ENCODE results near the gene IKZF3. TPM values are rescaled to one million over a fixed set of nuclear protein-coding genes. Genes with fewer than 3 reads are reported as not detected.

IKZF3 gene
- total and polyA plus RNA-seq, 10 of the 15 experiments (the other 5 are each of a cell fraction or from before 2014, with no cell fraction given), result 5.5 to 98.2 (median 47.6) TPM

DNA sequence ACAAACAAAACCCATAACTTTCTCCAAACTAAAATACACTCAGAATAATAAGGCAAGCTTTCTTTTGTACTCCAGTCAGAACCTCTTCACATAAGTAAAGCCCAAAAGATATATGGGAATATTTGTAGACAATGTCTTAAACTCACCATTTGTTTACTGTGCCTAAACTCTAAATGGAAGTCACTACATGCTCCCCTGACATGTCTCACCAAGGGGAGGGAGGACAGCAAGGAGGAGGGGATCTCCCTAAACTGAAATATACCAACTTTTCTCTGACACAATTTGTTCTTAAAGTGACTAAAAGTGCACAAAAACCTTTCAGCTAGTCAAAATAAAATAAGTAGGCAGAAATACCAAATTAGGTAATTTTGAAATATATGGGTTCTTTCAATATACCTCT lies 87.9 kb downstream of the IKZF3 start:
- Histone ChIP-seq H3K4me2 (ENCODE audit: control insufficient read depth, insufficient read depth) (peak overlapping the region; percentile 93), H3K4me3 (peak overlapping the region; percentile 79), H3K27me3 (replicated peaks in 1 of 2; ENCODE audit: control insufficient read depth in 2 of 2, insufficient read depth in 2 of 2, low read length in 1 of 2) (no peaks in the 10 kb centered on the region), H3K9me3 (replicated peaks; ENCODE audit: control insufficient read depth, insufficient read depth, low read length) (no peaks in the 10 kb centered on the region; the same call in 2 of the 3 replicates), H3K36me3 (ENCODE audit: control insufficient read depth in 2 of 2, insufficient read depth in 2 of 2, low read length in 1 of 2) (peaks cover 2 to 16% of the 10 kb centered on the region in 2 experiments), H3K27ac (ENCODE audit: control insufficient read depth, insufficient read depth) (peak overlapping the region; percentile 95), H2AFZ (ENCODE audit: control insufficient read depth, low read depth, low read length) (no peak overlapping the region), H3K4me1 (ENCODE audit: control insufficient read depth, insufficient read depth, low read length) (peaks cover 56% of the 10 kb centered on the region), H3K79me2 (ENCODE audit: control insufficient read depth, insufficient read depth, low read length) (peaks cover 90% of the 10 kb centered on the region), H3K9ac (ENCODE audit: control insufficient read depth, insufficient read depth, low read length) (peak overlapping the region; percentile 89), H4K20me1 (ENCODE audit: control insufficient read depth, insufficient read depth) (no peaks in the 10 kb centered on the region)
- RAD21 ChIA-PET (ENCODE audit: unreplicated experiment), result interaction anchor here (0.8 to 3.9 kb wide), 10 partner anchors 9 to 153 kb away, joined by 3 to 64 read pairs (median 10); partner anchors contain the start of gene IKZF3
- no TSS peak for BruUV-seq (replicated peaks)
- TF ChIP-seq, protein P1, sequence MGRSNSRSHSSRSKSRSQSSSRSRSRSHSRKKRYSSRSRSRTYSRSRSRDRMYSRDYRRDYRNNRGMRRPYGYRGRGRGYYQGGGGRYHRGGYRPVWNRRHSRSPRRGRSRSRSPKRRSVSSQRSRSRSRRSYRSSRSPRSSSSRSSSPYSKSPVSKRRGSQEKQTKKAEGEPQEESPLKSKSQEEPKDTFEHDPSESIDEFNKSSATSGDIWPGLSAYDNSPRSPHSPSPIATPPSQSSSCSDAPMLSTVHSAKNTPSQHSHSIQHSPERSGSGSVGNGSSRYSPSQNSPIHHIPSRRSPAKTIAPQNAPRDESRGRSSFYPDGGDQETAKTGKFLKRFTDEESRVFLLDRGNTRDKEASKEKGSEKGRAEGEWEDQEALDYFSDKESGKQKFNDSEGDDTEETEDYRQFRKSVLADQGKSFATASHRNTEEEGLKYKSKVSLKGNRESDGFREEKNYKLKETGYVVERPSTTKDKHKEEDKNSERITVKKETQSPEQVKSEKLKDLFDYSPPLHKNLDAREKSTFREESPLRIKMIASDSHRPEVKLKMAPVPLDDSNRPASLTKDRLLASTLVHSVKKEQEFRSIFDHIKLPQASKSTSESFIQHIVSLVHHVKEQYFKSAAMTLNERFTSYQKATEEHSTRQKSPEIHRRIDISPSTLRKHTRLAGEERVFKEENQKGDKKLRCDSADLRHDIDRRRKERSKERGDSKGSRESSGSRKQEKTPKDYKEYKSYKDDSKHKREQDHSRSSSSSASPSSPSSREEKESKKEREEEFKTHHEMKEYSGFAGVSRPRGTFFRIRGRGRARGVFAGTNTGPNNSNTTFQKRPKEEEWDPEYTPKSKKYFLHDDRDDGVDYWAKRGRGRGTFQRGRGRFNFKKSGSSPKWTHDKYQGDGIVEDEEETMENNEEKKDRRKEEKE (IDR thresholded peaks at IDR 0.05), result 0 out of 2 replicates have a peak, but pooled peaks have one; percentile 20
- TF ChIP-seq FOXM1 (IDR thresholded peaks at IDR 0.05; ENCODE audit: low read depth, low read length) (0 out of 2 replicates have a peak, but pooled peaks have one; percentile 14), PAX8 (IDR thresholded peaks at IDR 0.05) (no peak), BHLHE40 (IDR thresholded peaks at IDR 0.05; ENCODE audit: borderline replicate concordance in 1 of 2, low read depth in 2 of 2, low read length in 1 of 2) (0 out of 4 replicates have a peak, but pooled peaks of 1 of the 2 experiments have one; percentile 10), JUNB (IDR thresholded peaks at IDR 0.05) (0 out of 2 replicates have a peak, but pooled peaks have one; percentile 21), RBBP5 (conservative IDR thresholded peaks at IDR 0.05) (no peak), RELB (IDR thresholded peaks at IDR 0.05; ENCODE audit: low read depth) (peak; percentile 17; the same call in 1 of the 2 replicates)
- SMC1A ChIA-PET (ENCODE audit: uncharacterized antibody, unreplicated experiment), result interaction anchor here (0.7 to 4.9 kb wide), 18 partner anchors 9 to 150 kb away, joined by 3 to 60 read pairs (median 5); no protein-coding TSS in a partner anchor
- FAIRE-seq (no peak), ATAC-seq (no peak), DNase-seq (ENCODE audit: low read depth, low spot score) (no peak)
- POLR2A ChIA-PET, result interaction anchor here (0.6 to 4.9 kb wide), 11 partner anchors 9 to 904 kb away, joined by 3 to 81 read pairs (median 5); partner anchors contain the start of gene IKZF3
- in situ Hi-C loops (cut with MboI) (no loop called here), intact Hi-C loops (cut with micrococcal nuclease; ENCODE audit: unreplicated experiment) (loop anchor here (5.0 kb wide), 1 partner anchor 86 kb away; the partner anchor contains the start of gene IKZF3)
- CTCF ChIA-PET, result interaction anchor here (0.6 to 3.8 kb wide), 15 partner anchors 10 to 569 kb away, joined by 3 to 30 read pairs (median 6); partner anchors contain the start of gene PSMD3
